GM23338 (cell line): ENCODE measurements around the gene ANKS1B. TPM values are rescaled to one million over a fixed set of nuclear protein-coding genes. Genes with fewer than 3 reads are reported as not detected.

Experiments
- ATAC-seq: fragments of 200-7000 bp; cut with Tn5 transposase; 3 replicates; pipeline ENCODE4 v1.9.1; 2020
- DNase-seq: peaks from one replicate; pipeline ENCODE4 v3.0.0-alpha.2; 2015; ENCODE audit warnings: low spot score
- H2AFZ ChIP-seq: fragments of 200-600 bp; sonication (generic); 2 replicates; pipeline ENCODE4 v1.8.0; 2016; ENCODE audit warnings: antibody characterized with exemption, mild to moderate bottlenecking, moderate library complexity
- H3F3A ChIP-seq: fragments of 200-600 bp; sonication (generic); replicated peaks from 2 replicates; pipeline ENCODE4 v1.8.0; 2017; ENCODE audit warnings: antibody characterized with exemption, mixed run types, low read depth
- H3K27ac ChIP-seq: fragments of 200-600 bp; sonication (generic); 2 replicates; pipeline ENCODE4 v1.6.1; 2016; ENCODE audit warnings: low read depth
- H3K27me3 ChIP-seq: fragments of 200-600 bp; sonication (generic); 2 replicates; pipeline ENCODE4 v1.8.0; 2016; ENCODE audit warnings: mild to moderate bottlenecking, mixed run types, moderate library complexity; ENCODE audit not compliant: insufficient read depth
- H3K36me3 ChIP-seq: fragments of 200-600 bp; sonication (generic); 2 replicates; pipeline ENCODE4 v1.8.0; 2016; ENCODE audit warnings: mild to moderate bottlenecking; ENCODE audit not compliant: insufficient read depth
- H3K4me1 ChIP-seq: fragments of 200-600 bp; sonication (generic); 2 replicates; pipeline ENCODE4 v1.8.0; 2016; ENCODE audit warnings: mild to moderate bottlenecking, moderate library complexity; ENCODE audit not compliant: insufficient read depth
- H3K4me2 ChIP-seq: fragments of 200-600 bp; sonication (generic); 2 replicates; pipeline ENCODE4 v1.7.1; 2017; ENCODE audit warnings: mixed run types
- H3K4me3 ChIP-seq: fragments of 200-600 bp; sonication (generic); 2 replicates; pipeline ENCODE4 v1.6.1; 2016; ENCODE audit warnings: mixed run types
- H3K79me2 ChIP-seq: fragments of 200-600 bp; sonication (generic); replicated peaks from 2 replicates; pipeline ENCODE4 v1.8.0; 2017; ENCODE audit warnings: mild to moderate bottlenecking; ENCODE audit not compliant: insufficient read depth
- H3K9me2 ChIP-seq: fragments of 200-600 bp; sonication (generic); 2 replicates; pipeline ENCODE4 v1.8.0; 2017; ENCODE audit not compliant: insufficient read depth
- H4K20me1 ChIP-seq: fragments of 200-600 bp; sonication (generic); replicated peaks from 2 replicates; pipeline ENCODE4 v1.8.0; 2017; ENCODE audit warnings: mild to moderate bottlenecking; ENCODE audit not compliant: insufficient read depth
- H3K27ac Mint-ChIP-seq: 2 replicates; pipeline ENCODE4 v1.8.0; 2020; ENCODE audit warnings: inconsistent platforms, mild to moderate bottlenecking, moderate library complexity, mixed read lengths
- H3K27me3 Mint-ChIP-seq: 3 replicates; pipeline ENCODE4 v1.8.0; 2022; ENCODE audit warnings: low read depth, mild to moderate bottlenecking, moderate library complexity, mixed read lengths, inconsistent platforms; ENCODE audit not compliant: insufficient read depth, poor library complexity
- H3K36me3 Mint-ChIP-seq: 3 replicates; pipeline ENCODE4 v1.8.0; 2021; ENCODE audit warnings: low read depth, mild to moderate bottlenecking, inconsistent platforms, moderate library complexity, mixed read lengths
- H3K4me1 Mint-ChIP-seq: 3 replicates; pipeline ENCODE4 v1.8.0; 2020; ENCODE audit warnings: mild to moderate bottlenecking, inconsistent platforms, mixed read lengths
- H3K4me3 Mint-ChIP-seq: 3 replicates; pipeline ENCODE4 v1.8.0; 2021; ENCODE audit warnings: moderate library complexity, mild to moderate bottlenecking, inconsistent platforms, mixed read lengths
- H3K9me3 Mint-ChIP-seq: 3 replicates; pipeline ENCODE4 v1.8.0; 2020; ENCODE audit warnings: moderate library complexity, mild to moderate bottlenecking, inconsistent platforms, mixed read lengths
- CREB1 ChIP-seq: fragments of 250-450 bp; sonication (Bioruptor Pico); IDR thresholded peaks from 2 replicates; pipeline ENCODE4 v1.5.0; 2020; ENCODE audit warnings: low read depth, mild to moderate bottlenecking, moderate library complexity
- CTCF ChIP-seq, 2 experiments: fragments of 200-600 bp in 1 of 2; sonication (generic) in 1 of 2; conservative IDR thresholded peaks; 2 replicates each; pipeline versions ENCODE4 v1.5.1 to v1.6.1; 2016 to 2017; ENCODE audit warnings: antibody characterized with exemption in 2 of 2, low read depth in 2 of 2, mild to moderate bottlenecking in 2 of 2, moderate library complexity in 1 of 2
- ETS1 ChIP-seq: IDR thresholded peaks from 2 replicates; pipeline ENCODE4 v1.6.1; 2016; ENCODE audit warnings: antibody characterized with exemption
- EZH2 ChIP-seq: fragments of 200-600 bp; sonication (generic); IDR thresholded peaks from one replicate; pipeline ENCODE4 v1.8.0; 2017; ENCODE audit warnings: antibody characterized with exemption, mild to moderate bottlenecking, low read depth; ENCODE audit not compliant: unreplicated experiment
- EZH2phosphoT487 ChIP-seq: fragments of 200-600 bp; sonication (generic); IDR thresholded peaks from one replicate; pipeline ENCODE4 v1.8.1; 2018; ENCODE audit warnings: antibody characterized with exemption; ENCODE audit not compliant: unreplicated experiment
- JUNB ChIP-seq: IDR thresholded peaks from one replicate; pipeline ENCODE4 v1.6.1; 2016; ENCODE audit warnings: antibody characterized with exemption; ENCODE audit not compliant: unreplicated experiment
- NANOG ChIP-seq: IDR thresholded peaks from 2 replicates; pipeline ENCODE4 v1.6.1; 2016; ENCODE audit warnings: antibody characterized with exemption, borderline replicate concordance
- POLR2AphosphoS5 ChIP-seq: IDR thresholded peaks from 2 replicates; pipeline ENCODE4 v1.6.1; 2016; ENCODE audit warnings: antibody characterized with exemption, low read depth
- REST ChIP-seq: IDR thresholded peaks from one replicate; pipeline ENCODE4 v1.6.1; 2018; ENCODE audit warnings: antibody characterized with exemption; ENCODE audit not compliant: unreplicated experiment
- STAT1 ChIP-seq: IDR thresholded peaks from one replicate; pipeline ENCODE4 v1.6.1; 2016; ENCODE audit warnings: antibody characterized with exemption; ENCODE audit not compliant: unreplicated experiment
- ZNF114 ChIP-seq: fragments of 250-450 bp; sonication (Bioruptor Pico); IDR thresholded peaks from 2 replicates; pipeline ENCODE4 v1.5.0; 2020; ENCODE audit warnings: mild to moderate bottlenecking, moderate library complexity
- ZNF331 ChIP-seq: fragments of 250-450 bp; sonication (Bioruptor Pico); IDR thresholded peaks from 2 replicates; pipeline ENCODE4 v1.5.0; 2020; ENCODE audit warnings: low read depth, mild to moderate bottlenecking, moderate library complexity
- polyA plus RNA-seq: library from polyadenylated mRNA; unstranded; fragments of >200 nt; fragmentation: Nextera tagmentation; extraction: Ambion mirVana; gene quantifications from 2 replicates; pipeline ENCODE4 v1.2.1, GENCODE V29; 2016
- total RNA-seq: library from RNA; depleted of rRNA; stranded (reverse); fragments of >200 nt; shearing (Covaris generic); gene quantifications from 2 replicates; pipeline ENCODE4 v1.2.3, GENCODE V29; 2014

Gene ANKS1B
- total and polyA plus RNA-seq, 2 experiments from 2014 or later: 4.3 to 5.8 TPM

- TF ChIP-seq EZH2: no peak
Observed at GRCh38 chr12:99695050-99695449, 289.7 kb downstream of the ANKS1B start (continued).

- H3K4me1 Mint-ChIP-seq: peaks cover under 1% of the 10 kb centered on the region; the same call in 2 of the 3 replicates
- Histone ChIP-seq H2AFZ (no peak overlapping the region), H3K79me2 (no peaks in the 10 kb centered on the region), H3K27ac (no peak overlapping the region), H3K4me2 (no peak overlapping the region), H3K27me3 (no peaks in the 10 kb centered on the region), H3K9me2 (no peaks in the 10 kb centered on the region), H3K4me3 (no peak overlapping the region), H4K20me1 (no peaks in the 10 kb centered on the region), H3F3A (no peaks in the 10 kb centered on the region), H3K4me1 (peaks cover 3% of the 10 kb centered on the region; the same call in 1 of the 2 replicates), H3K36me3 (no peaks in the 10 kb centered on the region)
- peaks cover under 1% of the 10 kb centered on the region; the same call in 1 of the 3 replicates for H3K36me3 Mint-ChIP-seq
- no peaks in the 10 kb centered on the region for H3K27me3 Mint-ChIP-seq
- TF ChIP-seq NANOG (no peak), ZNF331 (CRISPR knock-in tag) (no peak), JUNB (no peak), ZNF114 (CRISPR knock-in tag) (no peak), POLR2AphosphoS5 (no peak), EZH2phosphoT487 (no peak), ETS1 (no peak), CREB1 (no peak), EZH2 (no peak)
- no peak for ATAC-seq
- H3K4me3 Mint-ChIP-seq: no peak overlapping the region
- H3K27ac Mint-ChIP-seq: no peak overlapping the region
- DNase-seq: no peak
- no peaks in the 10 kb centered on the region for H3K9me3 Mint-ChIP-seq
Observed at GRCh38 chr12:99686142-99686541, 298.6 kb downstream of the ANKS1B start.

- H3K36me3 Mint-ChIP-seq: peaks cover 3% of the 10 kb centered on the region; the same call in 2 of the 3 replicates
- H3K27me3 ChIP-seq: no peaks in the 10 kb centered on the region
- peaks cover 3% of the 10 kb centered on the region; the same call in 2 of the 3 replicates for H3K9me3 Mint-ChIP-seq
- H3K4me1 Mint-ChIP-seq: no peaks in the 10 kb centered on the region
- no peaks in the 10 kb centered on the region for H3F3A ChIP-seq
- no peaks in the 10 kb centered on the region for H3K27me3 Mint-ChIP-seq
- H3K4me2 ChIP-seq: no peak overlapping the region
- H2AFZ ChIP-seq: no peak overlapping the region
- no peaks in the 10 kb centered on the region for H3K79me2 ChIP-seq
- no peak overlapping the region for H3K27ac ChIP-seq
- no peak for TF ChIP-seq REST
- TF ChIP-seq JUNB: no peak
- TF ChIP-seq ETS1: no peak
- no peak for TF ChIP-seq CREB1
- TF ChIP-seq CTCF (conservative IDR thresholded peaks at IDR 0.05; ENCODE audit: low read depth in 2 of 2): no peak
- TF ChIP-seq NANOG: no peak
- no peak for TF ChIP-seq ZNF331 (CRISPR knock-in tag)
- no peak for TF ChIP-seq ZNF114 (CRISPR knock-in tag)
- no peak for TF ChIP-seq POLR2AphosphoS5
- TF ChIP-seq STAT1: no peak
- no peak overlapping the region for H3K4me3 ChIP-seq
- H3K27ac Mint-ChIP-seq: no peak overlapping the region
- H3K9me2 ChIP-seq: no peaks in the 10 kb centered on the region
- ATAC-seq: no peak
- H3K36me3 ChIP-seq: no peaks in the 10 kb centered on the region
- no peaks in the 10 kb centered on the region for H3K4me1 ChIP-seq
- no peak overlapping the region for H3K4me3 Mint-ChIP-seq
- H4K20me1 ChIP-seq: no peaks in the 10 kb centered on the region
- DNase-seq: no peak
Observed at GRCh38 chr12:99680276-99680675, 304.5 kb downstream of the ANKS1B start.
